ENCODE data around the gene GAS2L2.

The GAS2L2 gene

GRCh38 chr17:35752945-35753764 is at the start of gene GAS2L2:
TSS of gene GAS2L2 (minus strand) at chr17:35753239. CDS start at chr17:35752850, 389 bp downstream.
- DNase-seq, result no peak

GRCh38 chr17:35801583-35802224 is 48.7 kb upstream of the GAS2L2 start:
- no peak for DNase-seq

GRCh38 chr17:35799942-35800341 is 46.9 kb upstream of the GAS2L2 start:
- no peak for DNase-seq

GRCh38 chr17:35797918-35798317 is 44.9 kb upstream of the GAS2L2 start:
- DNase-seq, result no peak

- DNase-seq, result no peak
These were observed 44.3 kb upstream of the GAS2L2 start for GRCh38 chr17:35797370-35797769.

GRCh38 chr17:35796942-35797341 is 43.9 kb upstream of the GAS2L2 start:
- DNase-seq, result no peak

- no peak for DNase-seq
These were observed 42.8 kb upstream of the GAS2L2 start for GRCh38 chr17:35795871-35796265.

- peak; percentile 20 to 53 for DNase-seq
These were observed 42.2 kb upstream of the GAS2L2 start, which contains the start of gene MMP28 for GRCh38 chr17:35795007-35795870. TSS of gene MMP28 (minus strand) at chr17:35795641. CDS start at chr17:35795377, 264 bp downstream.

GRCh38 chr17:35793257-35793656 is 40.2 kb upstream of the GAS2L2 start:
- no peak for DNase-seq

- no peak for DNase-seq
These were observed 38.8 kb upstream of the GAS2L2 start for GRCh38 chr17:35791681-35792350.

- DNase-seq, result no peak
These were observed 37.8 kb upstream of the GAS2L2 start for GRCh38 chr17:35790841-35791240.

GRCh38 chr17:35788477-35789368 is 35.7 kb upstream of the GAS2L2 start:
- DNase-seq, result peak in 1 of 2 experiments; percentile 9

- no peak for DNase-seq
These were observed 33.9 kb upstream of the GAS2L2 start for GRCh38 chr17:35786941-35787432.

GRCh38 chr17:35784895-35785294 is 31.9 kb upstream of the GAS2L2 start:
- DNase-seq, result no peak

GRCh38 chr17:35780950-35781349 is 27.9 kb upstream of the GAS2L2 start:
- DNase-seq, result no peak

- DNase-seq, result no peak
These were observed 25.7 kb upstream of the GAS2L2 start for GRCh38 chr17:35778641-35779196.

GRCh38 chr17:35775583-35775982 is 22.5 kb upstream of the GAS2L2 start:
- DNase-seq, result no peak

- no peak for DNase-seq
These were observed 22.0 kb upstream of the GAS2L2 start for GRCh38 chr17:35775039-35775438.

- DNase-seq, result no peak
These were observed 21.5 kb upstream of the GAS2L2 start for GRCh38 chr17:35774499-35774898.

- DNase-seq, result no peak
These were observed 20.8 kb upstream of the GAS2L2 start for GRCh38 chr17:35773679-35774425.
